Measurements from ENCODE around the gene DHRS13. TPM values are rescaled to one million over a fixed set of nuclear protein-coding genes. Genes with fewer than 3 reads are reported as not detected.
A peak's percentile ranks its signal among the peaks of the same experiment; 100 is the strongest.
"Not testable (repeated sequence)": the region's sequence is repeated elsewhere in the genome, so short reads cannot be mapped to it uniquely, and the experiment has no call there.

Gene DHRS13
- total RNA-seq, 1 experiment from 2014 or later, result 5.1 TPM

DNA sequence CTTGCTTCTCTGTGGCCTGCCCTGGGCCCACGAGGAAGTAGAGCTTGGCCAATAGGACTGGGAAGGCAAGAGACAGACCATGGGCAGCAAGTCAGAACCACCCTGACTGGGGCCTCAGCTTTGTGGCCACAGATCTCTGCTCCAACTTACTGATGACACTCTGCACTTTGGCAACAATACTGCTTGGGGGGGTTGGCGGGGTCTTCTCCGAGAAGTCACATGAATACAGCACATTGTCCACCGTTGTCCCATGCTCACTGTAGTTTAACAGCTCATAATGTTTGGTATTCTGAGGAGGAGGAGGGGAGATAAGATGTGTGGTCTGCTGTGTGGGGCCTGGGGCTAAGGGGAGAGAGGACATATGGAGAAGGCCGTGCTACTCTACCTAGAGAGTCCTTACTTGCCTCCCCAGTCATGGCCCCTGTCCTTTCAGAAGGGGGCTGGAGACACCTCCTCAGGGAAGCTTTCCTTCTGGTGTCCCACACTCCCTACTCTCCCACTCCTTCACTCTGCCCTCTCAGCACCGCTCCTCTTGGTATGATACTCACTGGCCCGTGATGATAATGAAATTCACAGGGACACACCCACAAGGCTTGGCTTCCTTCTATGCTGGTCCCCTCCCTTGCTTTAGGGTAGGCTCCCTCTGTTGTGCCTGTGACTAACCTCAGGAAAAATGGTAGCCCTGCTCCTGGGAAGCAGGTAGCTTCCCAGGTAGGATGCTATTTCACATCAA lies 4.0 kb upstream of the DHRS13 start:
- no peaks in the 10 kb centered on the region for H3K9me3 ChIP-seq (ENCODE audit: low read length)
- H3F3A ChIP-seq (ENCODE audit: low read length, unreplicated experiment), result no peaks in the 10 kb centered on the region
- H3K4me3 ChIP-seq (ENCODE audit: low read length), result no peak overlapping the region
- CTCF ChIA-PET, result no interaction called here
- DNase-seq (no peak), ATAC-seq (no peak)
- H4K20me1 ChIP-seq (ENCODE audit: low read length), result no peaks in the 10 kb centered on the region
- no peak overlapping the region for H3K27ac ChIP-seq (ENCODE audit: low read length)
- peaks cover 26% of the 10 kb centered on the region for H3K36me3 ChIP-seq (ENCODE audit: low read depth, low read length)
- H3K9me2 ChIP-seq (replicated peaks; ENCODE audit: low read length), result no peaks in the 10 kb centered on the region
- POLR2A ChIA-PET (ENCODE audit: unreplicated experiment), result no interaction called here
- no peak overlapping the region for H3K4me2 ChIP-seq (ENCODE audit: low read length)
- H3K79me2 ChIP-seq (ENCODE audit: low read length), result no peaks in the 10 kb centered on the region
- no TSS peak for BruUV-seq (replicated peaks)
- H3K27me3 ChIP-seq (ENCODE audit: low read length), result no peaks in the 10 kb centered on the region
- peaks cover 17% of the 10 kb centered on the region for H3K4me1 ChIP-seq (ENCODE audit: insufficient read depth, low read length)
- TF ChIP-seq, protein P1, sequence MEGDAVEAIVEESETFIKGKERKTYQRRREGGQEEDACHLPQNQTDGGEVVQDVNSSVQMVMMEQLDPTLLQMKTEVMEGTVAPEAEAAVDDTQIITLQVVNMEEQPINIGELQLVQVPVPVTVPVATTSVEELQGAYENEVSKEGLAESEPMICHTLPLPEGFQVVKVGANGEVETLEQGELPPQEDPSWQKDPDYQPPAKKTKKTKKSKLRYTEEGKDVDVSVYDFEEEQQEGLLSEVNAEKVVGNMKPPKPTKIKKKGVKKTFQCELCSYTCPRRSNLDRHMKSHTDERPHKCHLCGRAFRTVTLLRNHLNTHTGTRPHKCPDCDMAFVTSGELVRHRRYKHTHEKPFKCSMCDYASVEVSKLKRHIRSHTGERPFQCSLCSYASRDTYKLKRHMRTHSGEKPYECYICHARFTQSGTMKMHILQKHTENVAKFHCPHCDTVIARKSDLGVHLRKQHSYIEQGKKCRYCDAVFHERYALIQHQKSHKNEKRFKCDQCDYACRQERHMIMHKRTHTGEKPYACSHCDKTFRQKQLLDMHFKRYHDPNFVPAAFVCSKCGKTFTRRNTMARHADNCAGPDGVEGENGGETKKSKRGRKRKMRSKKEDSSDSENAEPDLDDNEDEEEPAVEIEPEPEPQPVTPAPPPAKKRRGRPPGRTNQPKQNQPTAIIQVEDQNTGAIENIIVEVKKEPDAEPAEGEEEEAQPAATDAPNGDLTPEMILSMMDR (conservative IDR thresholded peaks at IDR 0.05; ENCODE audit: low read depth, low read length), result no peak
- TF ChIP-seq EZH2 (IDR thresholded peaks at IDR 0.05; ENCODE audit: low read length, unreplicated experiment) (no peak), EZH2phosphoT487 (IDR thresholded peaks at IDR 0.05; ENCODE audit: borderline replicate concordance, low read length) (no peak)
- H2AFZ ChIP-seq (ENCODE audit: low read length), result no peak overlapping the region
- H3K9ac ChIP-seq (ENCODE audit: low read length), result no peak overlapping the region
- intact Hi-C loops (cut with micrococcal nuclease), result loop anchor here (10.0 kb wide), 2 partner anchors 62 to 182 kb away; partner anchors contain the start of genes FAM222B, NEK8 and TLCD1

GRCh38 chr17:28906276-28906675 lies 3.4 kb upstream of the DHRS13 start:
- TF ChIP-seq EZH2 (IDR thresholded peaks at IDR 0.05; ENCODE audit: low read length, unreplicated experiment), result no peak
- no peak for TF ChIP-seq EZH2phosphoT487 (IDR thresholded peaks at IDR 0.05; ENCODE audit: borderline replicate concordance, low read length)
- TF ChIP-seq, protein P1 (conservative IDR thresholded peaks at IDR 0.05; ENCODE audit: low read depth, low read length), result no peak
- CTCF ChIA-PET, result no interaction called here
- intact Hi-C loops (cut with micrococcal nuclease), result loop anchor here (10.0 kb wide), 2 partner anchors 61 to 181 kb away; partner anchors contain the start of genes FAM222B, NEK8 and TLCD1
- H3K9me2 ChIP-seq (replicated peaks; ENCODE audit: low read length), result no peaks in the 10 kb centered on the region
- H2AFZ ChIP-seq (ENCODE audit: low read length), result no peak overlapping the region
- H4K20me1 ChIP-seq (ENCODE audit: low read length), result no peaks in the 10 kb centered on the region
- H3K27me3 ChIP-seq (ENCODE audit: low read length), result no peaks in the 10 kb centered on the region
- peaks cover 22% of the 10 kb centered on the region for H3K36me3 ChIP-seq (ENCODE audit: low read depth, low read length)
- no peak overlapping the region for H3K27ac ChIP-seq (ENCODE audit: low read length)
- DNase-seq (no peak), ATAC-seq (no peak)
- no peaks in the 10 kb centered on the region for H3K79me2 ChIP-seq (ENCODE audit: low read length)
- no peak overlapping the region for H3K4me3 ChIP-seq (ENCODE audit: low read length)
- POLR2A ChIA-PET (ENCODE audit: unreplicated experiment), result no interaction called here
- H3K9me3 ChIP-seq (ENCODE audit: low read length), result no peaks in the 10 kb centered on the region
- H3K4me1 ChIP-seq (ENCODE audit: insufficient read depth, low read length), result peaks cover 18% of the 10 kb centered on the region
- H3K4me2 ChIP-seq (ENCODE audit: low read length), result no peak overlapping the region
- H3K9ac ChIP-seq (ENCODE audit: low read length), result no peak overlapping the region
- no peaks in the 10 kb centered on the region for H3F3A ChIP-seq (ENCODE audit: low read length, unreplicated experiment)
- BruUV-seq (replicated peaks), result no TSS peak

- DNase-seq (no peak), ATAC-seq (no peak)
- H4K20me1 ChIP-seq (ENCODE audit: low read length), result no peaks in the 10 kb centered on the region
- intact Hi-C loops (cut with micrococcal nuclease), result loop anchor here (5.0 to 10.0 kb wide), 3 partner anchors 43 to 180 kb away; partner anchors contain the start of genes FAM222B, NEK8 and TLCD1
- ChIA-PET CTCF (no interaction called here), POLR2A (ENCODE audit: unreplicated experiment) (interaction anchor here (0.6 kb wide), 1 partner anchor 182 kb away, joined by 3 read pairs; no protein-coding TSS in a partner anchor)
- H3K27me3 ChIP-seq (ENCODE audit: low read length), result no peaks in the 10 kb centered on the region
- BruUV-seq (replicated peaks), result no TSS peak
- no peak overlapping the region for H3K4me2 ChIP-seq (ENCODE audit: low read length)
- no peak overlapping the region for H3K9ac ChIP-seq (ENCODE audit: low read length)
- no peak overlapping the region for H2AFZ ChIP-seq (ENCODE audit: low read length)
- no peak overlapping the region for H3K4me3 ChIP-seq (ENCODE audit: low read length)
- no peaks in the 10 kb centered on the region for H3F3A ChIP-seq (ENCODE audit: low read length, unreplicated experiment)
- H3K9me2 ChIP-seq (replicated peaks; ENCODE audit: low read length), result no peaks in the 10 kb centered on the region
- H3K4me1 ChIP-seq (ENCODE audit: insufficient read depth, low read length), result peaks cover 18% of the 10 kb centered on the region
- H3K79me2 ChIP-seq (ENCODE audit: low read length), result no peaks in the 10 kb centered on the region
- H3K9me3 ChIP-seq (ENCODE audit: low read length), result no peaks in the 10 kb centered on the region
- peaks cover 14% of the 10 kb centered on the region; the same call in 1 of the 2 replicates for H3K36me3 ChIP-seq (ENCODE audit: low read depth, low read length)
- H3K27ac ChIP-seq (ENCODE audit: low read length), result no peak overlapping the region
- TF ChIP-seq, protein P1 (conservative IDR thresholded peaks at IDR 0.05; ENCODE audit: low read depth, low read length), result no peak
- TF ChIP-seq EZH2 (IDR thresholded peaks at IDR 0.05; ENCODE audit: low read length, unreplicated experiment) (no peak), EZH2phosphoT487 (IDR thresholded peaks at IDR 0.05; ENCODE audit: borderline replicate concordance, low read length) (no peak)
Observed at GRCh38 chr17:28904800-28905199, 1.9 kb upstream of the DHRS13 start.

DNA sequence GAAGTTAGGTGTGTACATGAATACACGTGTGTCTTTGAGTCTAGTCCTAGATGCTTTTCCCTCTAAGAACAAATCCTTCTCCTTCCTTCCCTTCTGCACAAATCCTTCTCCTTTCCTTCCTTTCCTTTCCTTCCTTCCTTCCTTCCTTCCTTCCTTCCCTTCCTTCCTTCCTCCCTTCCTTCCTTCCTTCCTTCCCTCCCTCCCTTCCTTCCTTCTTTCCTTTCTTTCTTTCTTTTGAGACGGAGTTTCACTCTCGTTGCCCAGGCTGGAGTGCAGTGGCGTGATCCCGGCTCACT lies 615 bp upstream of the DHRS13 start:
- H2AFZ ChIP-seq (ENCODE audit: low read length); H3K9me3 ChIP-seq (ENCODE audit: low read length); BruUV-seq (replicated peaks); H3F3A ChIP-seq (ENCODE audit: low read length, unreplicated experiment); H3K27me3 ChIP-seq (ENCODE audit: low read length); H3K9ac ChIP-seq (ENCODE audit: low read length); H3K79me2 ChIP-seq (ENCODE audit: low read length); H3K27ac ChIP-seq (ENCODE audit: low read length); DNase-seq; H3K4me1 ChIP-seq (ENCODE audit: insufficient read depth, low read length); ATAC-seq; POLR2A ChIA-PET (ENCODE audit: unreplicated experiment); H4K20me1 ChIP-seq (ENCODE audit: low read length); H3K9me2 ChIP-seq (replicated peaks; ENCODE audit: low read length): not testable (repeated sequence)
- Histone ChIP-seq H3K4me3 (ENCODE audit: low read length) (peak overlapping the region; percentile 78), H3K4me2 (ENCODE audit: low read length) (peak overlapping the region; percentile 66), H3K36me3 (ENCODE audit: low read depth, low read length) (peaks cover 14% of the 10 kb centered on the region; the same call in 1 of the 2 replicates)
- intact Hi-C loops (cut with micrococcal nuclease), result loop anchor here (5.0 to 10.0 kb wide), 3 partner anchors 44 to 179 kb away; partner anchors contain the start of genes FAM222B, NEK8 and TLCD1
- CTCF ChIA-PET, result interaction anchor here (0.6 kb wide), 1 partner anchor 140 kb away, joined by 8 read pairs; no protein-coding TSS in a partner anchor
